ENCODE measurements around the gene ADGRL3.

Gene ADGRL3

DNA sequence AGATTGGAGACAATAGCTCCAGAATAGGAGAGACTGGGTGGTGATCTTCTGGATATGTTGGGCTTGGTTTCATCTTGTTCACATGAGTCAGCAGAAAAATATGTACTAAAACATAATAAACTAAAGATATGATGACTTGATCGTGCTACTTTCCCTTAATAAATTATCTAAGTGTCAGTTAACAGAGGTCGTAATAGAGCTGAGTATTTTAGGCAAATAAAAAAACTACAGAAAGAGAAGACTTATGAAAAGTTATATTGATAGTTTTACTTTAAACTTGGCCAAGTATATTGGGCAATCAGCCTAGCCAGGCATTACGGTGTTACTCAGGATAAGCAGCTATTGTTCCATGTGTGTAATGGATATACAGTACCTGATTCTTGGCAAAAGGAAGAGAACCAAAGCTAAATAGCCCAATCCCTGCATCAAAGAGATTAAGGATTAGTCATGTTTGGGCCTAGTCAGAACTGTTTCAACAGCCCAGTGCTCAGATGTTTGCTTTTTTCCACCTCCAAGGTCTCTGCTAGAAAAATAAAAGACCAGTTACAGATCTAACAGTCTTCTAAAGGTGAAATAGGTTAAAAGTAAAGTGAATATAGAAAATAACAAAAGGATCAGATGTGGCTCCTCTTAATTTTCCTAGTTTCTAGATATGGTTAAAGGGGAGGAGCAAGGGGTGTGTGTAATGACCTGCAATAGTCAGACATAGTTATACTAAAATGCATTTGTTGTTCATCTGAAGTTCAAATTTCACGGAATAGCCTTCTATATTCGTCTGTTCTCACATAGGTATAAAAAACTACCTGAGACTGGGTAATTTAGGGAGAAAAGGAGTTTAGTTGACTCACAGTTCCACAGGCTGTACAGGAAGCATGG is 262.6 kb downstream of the ADGRL3 start:
- H4K20me1 ChIP-seq (ENCODE audit: insufficient read depth, low read length) = no peaks in the 10 kb centered on the region
- no peak overlapping the region for H3K4me3 ChIP-seq (ENCODE audit: low read depth, low read length, poor library complexity, severe bottlenecking)
- no peaks in the 10 kb centered on the region for H3K9me3 ChIP-seq (ENCODE audit: low read length)
- H3K9ac ChIP-seq (ENCODE audit: low read length) = no peak overlapping the region
- H3K27me3 ChIP-seq (ENCODE audit: insufficient read depth, low read length) = no peaks in the 10 kb centered on the region
- no peak for TF ChIP-seq EZH2 (IDR thresholded peaks at IDR 0.05; ENCODE audit: borderline replicate concordance, low read length)
- TF ChIP-seq, protein P1, sequence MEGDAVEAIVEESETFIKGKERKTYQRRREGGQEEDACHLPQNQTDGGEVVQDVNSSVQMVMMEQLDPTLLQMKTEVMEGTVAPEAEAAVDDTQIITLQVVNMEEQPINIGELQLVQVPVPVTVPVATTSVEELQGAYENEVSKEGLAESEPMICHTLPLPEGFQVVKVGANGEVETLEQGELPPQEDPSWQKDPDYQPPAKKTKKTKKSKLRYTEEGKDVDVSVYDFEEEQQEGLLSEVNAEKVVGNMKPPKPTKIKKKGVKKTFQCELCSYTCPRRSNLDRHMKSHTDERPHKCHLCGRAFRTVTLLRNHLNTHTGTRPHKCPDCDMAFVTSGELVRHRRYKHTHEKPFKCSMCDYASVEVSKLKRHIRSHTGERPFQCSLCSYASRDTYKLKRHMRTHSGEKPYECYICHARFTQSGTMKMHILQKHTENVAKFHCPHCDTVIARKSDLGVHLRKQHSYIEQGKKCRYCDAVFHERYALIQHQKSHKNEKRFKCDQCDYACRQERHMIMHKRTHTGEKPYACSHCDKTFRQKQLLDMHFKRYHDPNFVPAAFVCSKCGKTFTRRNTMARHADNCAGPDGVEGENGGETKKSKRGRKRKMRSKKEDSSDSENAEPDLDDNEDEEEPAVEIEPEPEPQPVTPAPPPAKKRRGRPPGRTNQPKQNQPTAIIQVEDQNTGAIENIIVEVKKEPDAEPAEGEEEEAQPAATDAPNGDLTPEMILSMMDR (IDR thresholded peaks at IDR 0.05; ENCODE audit: low read length) = no peak
- H3K4me2 ChIP-seq (ENCODE audit: low read length) = no peak overlapping the region
- H3K79me2 ChIP-seq (ENCODE audit: insufficient read depth, low read length) = no peaks in the 10 kb centered on the region
- H3K9me2 ChIP-seq (ENCODE audit: low read depth, low read length) = no peaks in the 10 kb centered on the region
- no peak overlapping the region for H2AFZ ChIP-seq (ENCODE audit: low read length)
- H3K27ac ChIP-seq (ENCODE audit: low read depth, low read length, poor library complexity, severe bottlenecking) = no peak overlapping the region
- no peaks in the 10 kb centered on the region for H3K36me3 ChIP-seq (ENCODE audit: insufficient read depth, low read length)
- no peaks in the 10 kb centered on the region for H3F3A ChIP-seq (ENCODE audit: insufficient read depth, low read length)
- no peaks in the 10 kb centered on the region for H3K4me1 ChIP-seq (ENCODE audit: insufficient read depth, low read length, severe bottlenecking)

DNA sequence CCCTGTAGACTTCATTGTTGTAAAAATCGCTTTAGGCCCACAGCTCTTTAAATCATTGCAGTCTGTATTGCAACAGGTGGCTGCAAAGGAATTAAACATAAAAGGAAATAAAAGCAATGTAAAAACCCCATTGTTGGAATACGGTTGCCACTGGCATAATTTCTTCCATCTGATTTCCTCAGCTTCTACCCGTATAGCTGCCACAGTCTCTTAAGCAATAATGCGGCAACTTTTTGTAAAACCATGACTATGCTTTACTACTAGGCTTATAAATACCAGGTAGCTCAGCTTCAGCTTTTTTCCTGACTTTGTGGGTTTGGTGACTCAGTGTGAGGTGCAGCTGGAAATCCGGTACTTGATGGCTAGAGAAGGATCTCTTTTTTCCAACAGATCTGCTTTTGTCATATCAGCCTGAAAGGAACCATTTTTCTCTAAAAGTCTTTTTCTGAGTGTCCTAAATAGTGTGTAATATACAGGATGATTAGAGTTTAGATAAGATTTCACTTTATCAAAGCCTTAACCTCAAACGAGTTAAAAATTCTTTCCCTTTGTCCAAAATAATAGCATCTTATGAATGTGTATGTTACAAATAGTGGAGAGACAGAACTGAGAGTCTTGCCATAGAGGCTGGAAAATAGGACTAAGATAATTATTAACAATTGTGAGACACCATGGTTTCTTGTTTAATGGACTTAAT is 268.0 kb downstream of the ADGRL3 start:
- Histone ChIP-seq H3K4me2 (ENCODE audit: low read length) (no peak overlapping the region), H3K9me3 (ENCODE audit: low read length) (no peaks in the 10 kb centered on the region), H3K9ac (ENCODE audit: low read length) (no peak overlapping the region), H3K36me3 (ENCODE audit: insufficient read depth, low read length) (no peaks in the 10 kb centered on the region), H3K9me2 (ENCODE audit: low read depth, low read length) (no peaks in the 10 kb centered on the region), H3F3A (ENCODE audit: insufficient read depth, low read length) (no peaks in the 10 kb centered on the region), H4K20me1 (ENCODE audit: insufficient read depth, low read length) (no peaks in the 10 kb centered on the region), H3K79me2 (ENCODE audit: insufficient read depth, low read length) (no peaks in the 10 kb centered on the region), H3K27ac (ENCODE audit: low read depth, low read length, poor library complexity, severe bottlenecking) (no peak overlapping the region), H2AFZ (ENCODE audit: low read length) (no peak overlapping the region), H3K4me1 (ENCODE audit: insufficient read depth, low read length, severe bottlenecking) (no peaks in the 10 kb centered on the region), H3K27me3 (ENCODE audit: insufficient read depth, low read length) (no peaks in the 10 kb centered on the region), H3K4me3 (ENCODE audit: low read depth, low read length, poor library complexity, severe bottlenecking) (no peak overlapping the region)
- TF ChIP-seq EZH2 (IDR thresholded peaks at IDR 0.05; ENCODE audit: borderline replicate concordance, low read length) = no peak
- TF ChIP-seq, protein P1 (IDR thresholded peaks at IDR 0.05; ENCODE audit: low read length) = no peak

DNA sequence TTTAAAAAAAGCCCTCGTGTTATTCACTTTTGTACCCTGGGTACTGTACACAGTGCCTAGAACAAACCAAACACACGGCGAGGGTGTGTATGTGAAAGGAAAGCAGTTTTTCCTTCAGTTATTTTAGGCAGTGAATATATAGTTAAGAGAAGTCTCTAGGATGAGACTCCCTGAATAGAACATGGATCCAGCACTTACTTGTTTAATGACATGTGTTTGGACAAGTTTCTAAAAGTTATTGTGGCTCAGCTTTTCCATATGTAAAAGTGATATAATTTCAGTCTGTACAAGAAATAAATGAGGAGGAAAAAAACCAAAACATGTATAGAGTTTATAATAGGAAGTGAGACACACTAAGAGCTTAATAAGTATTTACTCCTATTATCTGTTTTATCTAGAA is 273.2 kb downstream of the ADGRL3 start:
- Histone ChIP-seq H3K9me2 (ENCODE audit: low read depth, low read length) (no peaks in the 10 kb centered on the region), H3K9ac (ENCODE audit: low read length) (no peak overlapping the region), H4K20me1 (ENCODE audit: insufficient read depth, low read length) (no peaks in the 10 kb centered on the region), H3K4me3 (ENCODE audit: low read depth, low read length, poor library complexity, severe bottlenecking) (no peak overlapping the region), H3K27ac (ENCODE audit: low read depth, low read length, poor library complexity, severe bottlenecking) (no peak overlapping the region), H3K36me3 (ENCODE audit: insufficient read depth, low read length) (no peaks in the 10 kb centered on the region), H3K9me3 (ENCODE audit: low read length) (no peaks in the 10 kb centered on the region), H3K4me1 (ENCODE audit: insufficient read depth, low read length, severe bottlenecking) (no peaks in the 10 kb centered on the region), H3K79me2 (ENCODE audit: insufficient read depth, low read length) (no peaks in the 10 kb centered on the region), H3K27me3 (ENCODE audit: insufficient read depth, low read length) (no peaks in the 10 kb centered on the region), H2AFZ (ENCODE audit: low read length) (no peak overlapping the region), H3K4me2 (ENCODE audit: low read length) (no peak overlapping the region), H3F3A (ENCODE audit: insufficient read depth, low read length) (no peaks in the 10 kb centered on the region)
- TF ChIP-seq, protein P1 (IDR thresholded peaks at IDR 0.05; ENCODE audit: low read length) = no peak
- no peak for TF ChIP-seq EZH2 (IDR thresholded peaks at IDR 0.05; ENCODE audit: borderline replicate concordance, low read length)

Measured in OCI-LY1 (cell line).